Measurements from ENCODE around the gene RNASE13. TPM values are rescaled to one million over a fixed set of nuclear protein-coding genes. Genes with fewer than 3 reads are reported as not detected.

The RNASE13 gene
- total RNA-seq, 1 donor, result not detected

GRCh38 chr14:21070610-21071224, 36.1 kb upstream of the RNASE13 start:
- Histone ChIP-seq H3K27me3 (ENCODE audit: insufficient read depth, low read length) (peaks cover 34% of the 10 kb centered on the region), H3K4me3 (ENCODE audit: low read length) (peak overlapping the region; percentile 49), H3K4me1 (ENCODE audit: insufficient read depth, low read length) (peaks cover 45% of the 10 kb centered on the region), H3K9me3 (ENCODE audit: low read depth, low read length) (no peaks in the 10 kb centered on the region)

GRCh38 chr14:21070083-21070609, 35.5 kb upstream of the RNASE13 start, which contains the start of gene ARHGEF40:
Gene ARHGEF40, plus strand, starts transcription at chr14:21070304. Its CDS starts 93 bp downstream, at chr14:21070397.
- Histone ChIP-seq H3K27me3 (ENCODE audit: insufficient read depth, low read length) (peaks cover 34% of the 10 kb centered on the region), H3K4me1 (ENCODE audit: insufficient read depth, low read length) (peaks cover 45% of the 10 kb centered on the region), H3K4me3 (ENCODE audit: low read length) (peak within 1 kb of the TSS; percentile 49), H3K9me3 (ENCODE audit: low read depth, low read length) (no peaks in the 10 kb centered on the region)

- peaks cover 45% of the 10 kb centered on the region for H3K4me1 ChIP-seq (ENCODE audit: insufficient read depth, low read length)
- H3K27me3 ChIP-seq (ENCODE audit: insufficient read depth, low read length), result peaks cover 34% of the 10 kb centered on the region
- H3K4me3 ChIP-seq (ENCODE audit: low read length), result peak overlapping the region; percentile 32
- no peaks in the 10 kb centered on the region for H3K9me3 ChIP-seq (ENCODE audit: low read depth, low read length)
These were observed 34.9 kb upstream of the RNASE13 start for GRCh38 chr14:21069388-21070082.

- H3K27me3 ChIP-seq (ENCODE audit: insufficient read depth, low read length), result peaks cover 34% of the 10 kb centered on the region
These were observed 34.1 kb upstream of the RNASE13 start for GRCh38 chr14:21068521-21069387.

GRCh38 chr14:21066882-21067502, 32.4 kb upstream of the RNASE13 start:
- H3K9me3 ChIP-seq (ENCODE audit: low read depth, low read length), result no peaks in the 10 kb centered on the region
- no peak overlapping the region for H3K4me3 ChIP-seq (ENCODE audit: low read length)
- H3K27me3 ChIP-seq (ENCODE audit: insufficient read depth, low read length), result peaks cover 41% of the 10 kb centered on the region
- H3K4me1 ChIP-seq (ENCODE audit: insufficient read depth, low read length), result peaks cover 32% of the 10 kb centered on the region

More at GRCh38 chr14:21068521-21069387, 34.1 kb upstream of the RNASE13 start:
- peaks cover 45% of the 10 kb centered on the region for H3K4me1 ChIP-seq (ENCODE audit: insufficient read depth, low read length)
- H3K4me3 ChIP-seq (ENCODE audit: low read length), result peak overlapping the region; percentile 32
- no peaks in the 10 kb centered on the region for H3K9me3 ChIP-seq (ENCODE audit: low read depth, low read length)

GRCh38 chr14:21063479-21063878, 28.9 kb upstream of the RNASE13 start:
- H3K4me1 ChIP-seq (ENCODE audit: insufficient read depth, low read length), result peaks cover under 1% of the 10 kb centered on the region
- peaks cover 20% of the 10 kb centered on the region for H3K27me3 ChIP-seq (ENCODE audit: insufficient read depth, low read length)
- no peaks in the 10 kb centered on the region for H3K9me3 ChIP-seq (ENCODE audit: low read depth, low read length)
- no peak overlapping the region for H3K4me3 ChIP-seq (ENCODE audit: low read length)

- no peak overlapping the region for H3K4me3 ChIP-seq (ENCODE audit: low read length)
- H3K4me1 ChIP-seq (ENCODE audit: insufficient read depth, low read length), result no peaks in the 10 kb centered on the region
- no peaks in the 10 kb centered on the region for H3K9me3 ChIP-seq (ENCODE audit: low read depth, low read length)
- H3K27me3 ChIP-seq (ENCODE audit: insufficient read depth, low read length), result peaks cover 7% of the 10 kb centered on the region
These were observed 26.7 kb upstream of the RNASE13 start for GRCh38 chr14:21061347-21061668.

GRCh38 chr14:21060614-21061346, 26.2 kb upstream of the RNASE13 start:
- no peak overlapping the region for H3K4me3 ChIP-seq (ENCODE audit: low read length)
- H3K4me1 ChIP-seq (ENCODE audit: insufficient read depth, low read length), result no peaks in the 10 kb centered on the region
- H3K9me3 ChIP-seq (ENCODE audit: low read depth, low read length), result no peaks in the 10 kb centered on the region
- peaks cover 7% of the 10 kb centered on the region for H3K27me3 ChIP-seq (ENCODE audit: insufficient read depth, low read length)

- no peaks in the 10 kb centered on the region for H3K4me1 ChIP-seq (ENCODE audit: insufficient read depth, low read length)
- peaks cover 7% of the 10 kb centered on the region for H3K27me3 ChIP-seq (ENCODE audit: insufficient read depth, low read length)
- H3K4me3 ChIP-seq (ENCODE audit: low read length), result no peak overlapping the region
- H3K9me3 ChIP-seq (ENCODE audit: low read depth, low read length), result no peaks in the 10 kb centered on the region
These were observed 25.4 kb upstream of the RNASE13 start for GRCh38 chr14:21059842-21060613.

- no peaks in the 10 kb centered on the region for H3K4me1 ChIP-seq (ENCODE audit: insufficient read depth, low read length)
- H3K27me3 ChIP-seq (ENCODE audit: insufficient read depth, low read length), result peaks cover 7% of the 10 kb centered on the region
- no peaks in the 10 kb centered on the region for H3K9me3 ChIP-seq (ENCODE audit: low read depth, low read length)
- no peak overlapping the region for H3K4me3 ChIP-seq (ENCODE audit: low read length)
These were observed 24.3 kb upstream of the RNASE13 start for GRCh38 chr14:21058903-21059302.

GRCh38 chr14:21057803-21058675, 23.4 kb upstream of the RNASE13 start, which contains the start of gene RNASE8:
Gene RNASE8, plus strand, starts transcription at chr14:21057822. Its CDS starts 71 bp downstream, at chr14:21057893.
- Histone ChIP-seq H3K9me3 (ENCODE audit: low read depth, low read length) (no peaks in the 10 kb centered on the region), H3K4me1 (ENCODE audit: insufficient read depth, low read length) (no peaks in the 10 kb centered on the region), H3K27me3 (ENCODE audit: insufficient read depth, low read length) (peaks cover 3% of the 10 kb centered on the region), H3K4me3 (ENCODE audit: low read length) (no peak within 1 kb of the TSS)

- Histone ChIP-seq H3K9me3 (ENCODE audit: low read depth, low read length) (no peaks in the 10 kb centered on the region), H3K27me3 (ENCODE audit: insufficient read depth, low read length) (no peaks in the 10 kb centered on the region), H3K4me3 (ENCODE audit: low read length) (no peak overlapping the region), H3K4me1 (ENCODE audit: insufficient read depth, low read length) (no peaks in the 10 kb centered on the region)
These were observed 22.0 kb upstream of the RNASE13 start for GRCh38 chr14:21056520-21057163.
